Breast epithelium (tissue), 3 donors: ENCODE data around the gene MYD88.
A peak's percentile ranks its signal among the peaks of the same experiment; 100 is the strongest.

Experiments
- CTCF ChIP-seq, 3 donors: fragments of 450-650 bp; IDR thresholded peaks; one replicate each; pipeline ENCODE4 v1.5.1; 2016 to 2017; ENCODE audit warnings: antibody characterized with exemption in 3 of 3, mild to moderate bottlenecking in 3 of 3, moderate library complexity in 3 of 3
- POLR2A ChIP-seq: fragments of 450-650 bp; IDR thresholded peaks from one replicate; pipeline ENCODE4 v1.6.1; 2016; ENCODE audit warnings: antibody characterized with exemption, mild to moderate bottlenecking, moderate library complexity
- POLR2AphosphoS5 ChIP-seq, 3 donors: sonication (generic); formaldehyde crosslinking; IDR thresholded peaks; one replicate each; pipeline ENCODE4 v1.6.1; 2017; ENCODE audit warnings: antibody characterized with exemption in 3 of 3

GRCh38 chr3:38154033-38154494 lies 15.6 kb downstream of the MYD88 start:
- TF ChIP-seq CTCF (IDR thresholded peaks at IDR 0.05), result no peak
- TF ChIP-seq POLR2AphosphoS5 (IDR thresholded peaks at IDR 0.05), result peak in 1 of 3 donors; percentile 70
- no peak for TF ChIP-seq POLR2A
